SH-SY5Y (cell line): ENCODE data around the gene HSD17B11.

ENCODE experiments used
- GATA2 ChIP-seq: IDR thresholded peaks from 2 replicates; pipeline ENCODE4 v1.6.1; 2011; ENCODE audit warnings: mild to moderate bottlenecking, low read depth, low read length
- GATA3 ChIP-seq: IDR thresholded peaks from 2 replicates; pipeline ENCODE4 v1.6.1; 2011; ENCODE audit warnings: low read depth, mild to moderate bottlenecking, low read length, moderate library complexity

- TF ChIP-seq GATA2, result no peak
- TF ChIP-seq GATA3, result no peak
These were observed 85.4 kb downstream of the HSD17B11 start for GRCh38 chr4:87305562-87305961.
